ENCODE results near the gene MEX3A.

- TF ChIP-seq POLR2A (IDR thresholded peaks at IDR 0.05) (no peak), POLR2AphosphoS5 (IDR thresholded peaks at IDR 0.05) (no peak)
Observed at GRCh38 chr1:156069490-156070455, 12.5 kb downstream of the MEX3A start.
